Measurements from ENCODE around the gene RPS18. TPM values are rescaled to one million over a fixed set of nuclear protein-coding genes. Genes with fewer than 3 reads are reported as not detected.

The RPS18 gene
- total RNA-seq, 2 donors from 2014 or later = 2,541 to 3,009 TPM

GRCh38 chr6:33304216-33304615, 32.3 kb downstream of the RPS18 start:
- no peaks in the 10 kb centered on the region for H3K9me3 Mint-ChIP-seq
- Histone ChIP-seq H3K36me3 (ENCODE audit: control insufficient read depth, insufficient read depth, low read length) (no peaks in the 10 kb centered on the region), H3K4me3 (ENCODE audit: low read length) (no peak overlapping the region), H3K4me1 (ENCODE audit: control insufficient read depth, insufficient read depth, low read length) (no peaks in the 10 kb centered on the region), H3K27ac (ENCODE audit: low read depth, low read length) (no peak overlapping the region), H3K9me3 (ENCODE audit: control insufficient read depth, low read length) (no peaks in the 10 kb centered on the region), H3K9ac (ENCODE audit: extremely low read depth, low read length, poor library complexity, severe bottlenecking) (no peak overlapping the region), H3K27me3 (ENCODE audit: control insufficient read depth, insufficient read depth, low read length, poor library complexity, severe bottlenecking) (no peaks in the 10 kb centered on the region)
- peaks cover 4% of the 10 kb centered on the region for H3K4me1 Mint-ChIP-seq
- H3K27me3 Mint-ChIP-seq (ENCODE audit: insufficient read depth) = no peaks in the 10 kb centered on the region
- DNase-seq = no peak
- TF ChIP-seq CTCF (conservative IDR thresholded peaks at IDR 0.05) = no peak
- WGBS, 2 experiments (ENCODE audit: insufficient coverage in 1 of 2, insufficient read length in 1 of 2) = 90 to 95% methylated on average over 10 to 16 of the region's 16 CpGs
- no peak overlapping the region for H3K4me3 Mint-ChIP-seq
- H3K27ac Mint-ChIP-seq = no peak overlapping the region
- H3K36me3 Mint-ChIP-seq (ENCODE audit: low read depth) = peaks cover 2% of the 10 kb centered on the region

GRCh38 chr6:33305052-33305451, 33.2 kb downstream of the RPS18 start:
- Histone ChIP-seq H3K4me1 (ENCODE audit: control insufficient read depth, insufficient read depth, low read length) (no peaks in the 10 kb centered on the region), H3K9ac (ENCODE audit: extremely low read depth, low read length, poor library complexity, severe bottlenecking) (no peak overlapping the region), H3K36me3 (ENCODE audit: control insufficient read depth, insufficient read depth, low read length) (no peaks in the 10 kb centered on the region), H3K27me3 (ENCODE audit: control insufficient read depth, insufficient read depth, low read length, poor library complexity, severe bottlenecking) (no peaks in the 10 kb centered on the region), H3K9me3 (ENCODE audit: control insufficient read depth, low read length) (no peaks in the 10 kb centered on the region), H3K27ac (ENCODE audit: low read depth, low read length) (no peak overlapping the region), H3K4me3 (ENCODE audit: low read length) (no peak overlapping the region)
- no peaks in the 10 kb centered on the region for H3K9me3 Mint-ChIP-seq
- no peaks in the 10 kb centered on the region for H3K27me3 Mint-ChIP-seq (ENCODE audit: insufficient read depth)
- DNase-seq = no peak
- no peak for TF ChIP-seq CTCF (conservative IDR thresholded peaks at IDR 0.05)
- peaks cover 2% of the 10 kb centered on the region for H3K36me3 Mint-ChIP-seq (ENCODE audit: low read depth)
- H3K4me1 Mint-ChIP-seq = peaks cover under 1% of the 10 kb centered on the region
- H3K4me3 Mint-ChIP-seq = no peak overlapping the region
- no peak overlapping the region for H3K27ac Mint-ChIP-seq
- 93 to 97% methylated on average over 5 to 8 of the region's 8 CpGs for WGBS, 2 experiments (ENCODE audit: insufficient coverage in 1 of 2, insufficient read length in 1 of 2)

- DNase-seq = no peak
- no peaks in the 10 kb centered on the region for H3K36me3 ChIP-seq (ENCODE audit: control insufficient read depth, insufficient read depth, low read length)
- Mint-ChIP-seq H3K27me3 (ENCODE audit: insufficient read depth) (no peaks in the 10 kb centered on the region), H3K27ac (no peak overlapping the region), H3K9me3 (no peaks in the 10 kb centered on the region), H3K36me3 (ENCODE audit: low read depth) (peaks cover 2% of the 10 kb centered on the region), H3K4me1 (no peaks in the 10 kb centered on the region), H3K4me3 (no peak overlapping the region)
- no peak overlapping the region for H3K27ac ChIP-seq (ENCODE audit: low read depth, low read length)
- no peaks in the 10 kb centered on the region for H3K4me1 ChIP-seq (ENCODE audit: control insufficient read depth, insufficient read depth, low read length)
- WGBS, 2 experiments (ENCODE audit: insufficient coverage in 1 of 2, insufficient read length in 1 of 2) = 92 to 93% methylated on average over 4 of the region's 4 CpGs
- no peak for TF ChIP-seq CTCF (conservative IDR thresholded peaks at IDR 0.05)
- no peaks in the 10 kb centered on the region for H3K27me3 ChIP-seq (ENCODE audit: control insufficient read depth, insufficient read depth, low read length, poor library complexity, severe bottlenecking)
- H3K9me3 ChIP-seq (ENCODE audit: control insufficient read depth, low read length) = no peaks in the 10 kb centered on the region
- no peak overlapping the region for H3K4me3 ChIP-seq (ENCODE audit: low read length)
- H3K9ac ChIP-seq (ENCODE audit: extremely low read depth, low read length, poor library complexity, severe bottlenecking) = no peak overlapping the region
Observed at GRCh38 chr6:33306356-33306755, 34.5 kb downstream of the RPS18 start.
